H1 (cell line): Measurements from ENCODE around the gene GLCE. TPM values are rescaled to one million over a fixed set of nuclear protein-coding genes. Genes with fewer than 3 reads are reported as not detected.
A peak's percentile ranks its signal among the peaks of the same experiment; 100 is the strongest.

Experiments
- CTCF ChIA-PET: fragments of 300-600 bp; sonication (Branson Sonifier 250); formaldehyde crosslinking; loops from one replicate; lab custom pipeline; 2021; ENCODE audit not compliant: partially characterized antibody; lab: Charles Lee
- POLR2A ChIA-PET: fragments of 300-600 bp; sonication (Branson Sonifier 250); formaldehyde crosslinking; loops from one replicate; lab custom pipeline; 2021; ENCODE audit warnings: inconsistent platforms; ENCODE audit not compliant: partially characterized antibody; lab: Charles Lee
- DNase-seq, 2 experiments: peaks; one replicate each; pipeline versions ENCODE4 v3.0.0 to v3.0.0-alpha.2; 2010 to 2022; ENCODE audit warnings: low spot score in 2 of 2, low read depth in 1 of 2, mixed read lengths in 1 of 2
- FAIRE-seq: peaks from 2 replicates; lab custom pipeline; 2011; peaks lifted over from hg19 to GRCh38; lab: Jason Lieb, UNC
- H2AFZ ChIP-seq: 2 replicates; pipeline ENCODE4 v1.8.1; 2012; ENCODE audit warnings: low read length, inconsistent platforms
- H2AK5ac ChIP-seq: 2 replicates; pipeline ENCODE4 v1.6.1; 2013; ENCODE audit warnings: low read depth, low read length
- H2BK120ac ChIP-seq: replicated peaks from 2 replicates; pipeline ENCODE3; 2013; ENCODE audit warnings: low read depth, low read length, inconsistent platforms
- H2BK12ac ChIP-seq: 2 replicates; pipeline ENCODE4 v1.6.1; 2013; ENCODE audit warnings: low read depth, low read length
- H2BK15ac ChIP-seq: 2 replicates; pipeline ENCODE4 v1.6.1; 2013; ENCODE audit warnings: low read length
- H2BK20ac ChIP-seq: 2 replicates; pipeline ENCODE4 v1.6.1; 2013; ENCODE audit warnings: low read length
- H2BK5ac ChIP-seq: 2 replicates; pipeline ENCODE4 v1.6.1; 2013; ENCODE audit warnings: low read depth, low read length
- H3K14ac ChIP-seq: 2 replicates; pipeline ENCODE4 v1.6.1; 2013; ENCODE audit warnings: inconsistent platforms; ENCODE audit not compliant: insufficient read length
- H3K18ac ChIP-seq: 2 replicates; pipeline ENCODE4 v1.6.1; 2013; ENCODE audit warnings: low read length; ENCODE audit errors: extremely low read depth
- H3K23ac ChIP-seq: 2 replicates; pipeline ENCODE4 v1.6.1; 2013; ENCODE audit warnings: inconsistent platforms; ENCODE audit not compliant: insufficient read length
- H3K23me2 ChIP-seq: 2 replicates; pipeline ENCODE4 v1.6.1; 2013; ENCODE audit warnings: low read depth, low read length
- H3K27ac ChIP-seq: 2 replicates; pipeline ENCODE4 v1.6.1; 2011; ENCODE audit warnings: low read depth, low read length, inconsistent platforms
- H3K27me3 ChIP-seq, 4 experiments: replicated peaks in 1 of 4; 1 replicate in 1 of 4; 2 replicates in 3 of 4; pipeline versions ENCODE4 v1.6.1 to v1.8.1; 2011 to 2013; ENCODE audit warnings: low read length in 3 of 4, mild to moderate bottlenecking in 3 of 4, inconsistent platforms in 2 of 4, mixed read lengths in 2 of 4, moderate library complexity in 1 of 4; ENCODE audit not compliant: control insufficient read depth in 3 of 4, insufficient read depth in 3 of 4; ENCODE audit errors: extremely low read depth in 1 of 4
- H3K36me3 ChIP-seq, 4 experiments: 2 replicates each; pipeline versions ENCODE4 v1.6.1 to v1.8.1; 2011 to 2013; ENCODE audit warnings: mild to moderate bottlenecking in 4 of 4, low read length in 3 of 4, moderate library complexity in 2 of 4, control low read depth in 1 of 4, inconsistent platforms in 1 of 4; ENCODE audit not compliant: insufficient read depth in 4 of 4, control insufficient read depth in 2 of 4
- H3K4ac ChIP-seq: replicated peaks from 2 replicates; pipeline ENCODE3; 2013; ENCODE audit warnings: low read length, low read depth, mixed read lengths, inconsistent platforms; ENCODE audit not compliant: insufficient read length
- H3K4me1 ChIP-seq, 4 experiments: replicated peaks in 1 of 4; 1 replicate in 1 of 4; 2 replicates in 3 of 4; pipeline versions ENCODE4 v1.6.1 to v1.8.1; 2011 to 2013; ENCODE audit warnings: low read length in 3 of 4, inconsistent platforms in 2 of 4, mixed read lengths in 1 of 4; ENCODE audit not compliant: insufficient read depth in 4 of 4, control insufficient read depth in 3 of 4
- H3K4me2 ChIP-seq, 2 experiments: 2 replicates each; pipeline versions ENCODE4 v1.6.1 to v1.8.1; 2011 to 2013; ENCODE audit warnings: low read depth in 2 of 2, low read length in 2 of 2, control low read depth in 1 of 2, inconsistent platforms in 1 of 2, mild to moderate bottlenecking in 1 of 2; ENCODE audit not compliant: insufficient read depth in 1 of 2
- H3K4me3 ChIP-seq, 4 experiments: fragments of 200-600, 300-600 bp in 1 of 4; sonication (generic), shearing (Covaris generic), sonication (Bioruptor Twin) in 1 of 4; 2 replicates each; pipeline versions ENCODE4 v1.5.1 to v1.8.1; 2011 to 2016; ENCODE audit warnings: low read length in 4 of 4, low read depth in 3 of 4, control low read depth in 2 of 4, inconsistent platforms in 2 of 4, mild to moderate bottlenecking in 2 of 4, mixed read lengths in 1 of 4, moderate library complexity in 1 of 4; ENCODE audit not compliant: insufficient read depth in 2 of 4; ENCODE audit errors: extremely low read depth in 1 of 4
- H3K56ac ChIP-seq: replicated peaks from 2 replicates; pipeline ENCODE3; 2013; ENCODE audit warnings: low read depth, mild to moderate bottlenecking, mixed read lengths, low read length, inconsistent platforms; ENCODE audit not compliant: insufficient read length
- H3K79me1 ChIP-seq: 2 replicates; pipeline ENCODE4 v1.6.1; 2013; ENCODE audit warnings: low read depth, low read length, control low read depth
- H3K79me2 ChIP-seq, 2 experiments: 2 replicates each; pipeline versions ENCODE4 v1.6.1 to v1.8.1; 2012 to 2013; ENCODE audit warnings: low read length in 2 of 2, mild to moderate bottlenecking in 2 of 2, inconsistent platforms in 1 of 2; ENCODE audit not compliant: insufficient read depth in 2 of 2, control insufficient read depth in 1 of 2
- H3K9ac ChIP-seq, 4 experiments: replicated peaks in 1 of 4; 1 replicate in 1 of 4; 2 replicates in 3 of 4; pipeline versions ENCODE4 v1.6.1 to v1.8.1; 2011 to 2013; ENCODE audit warnings: low read depth in 3 of 4, low read length in 3 of 4, control low read depth in 2 of 4, mild to moderate bottlenecking in 2 of 4, moderate library complexity in 2 of 4, inconsistent platforms in 1 of 4; ENCODE audit errors: extremely low read depth in 1 of 4
- H3K9me3 ChIP-seq, 2 experiments: 2 replicates each; pipeline versions ENCODE4 v1.6.1 to v1.8.1; 2012 to 2013; ENCODE audit warnings: mild to moderate bottlenecking in 2 of 2, moderate library complexity in 2 of 2, control low read depth in 1 of 2, inconsistent platforms in 1 of 2, low read depth in 1 of 2, low read length in 1 of 2, mixed read lengths in 1 of 2; ENCODE audit not compliant: insufficient read depth in 2 of 2
- H4K20me1 ChIP-seq, 2 experiments: replicated peaks in 1 of 2; 2 replicates each; pipeline versions ENCODE3 to v1.8.1; 2011 to 2013; ENCODE audit warnings: inconsistent platforms in 2 of 2, low read length in 2 of 2, mild to moderate bottlenecking in 1 of 2; ENCODE audit not compliant: insufficient read depth in 2 of 2, control insufficient read depth in 1 of 2
- H4K5ac ChIP-seq: 2 replicates; pipeline ENCODE4 v1.6.1; 2013; ENCODE audit warnings: low read length, low read depth, mixed read lengths, inconsistent platforms; ENCODE audit not compliant: insufficient read length
- H4K8ac ChIP-seq: 2 replicates; pipeline ENCODE4 v1.8.0; 2013; ENCODE audit warnings: mild to moderate bottlenecking, moderate library complexity, low read length, inconsistent platforms; ENCODE audit not compliant: insufficient read depth; ENCODE audit errors: extremely low read depth
- H4K91ac ChIP-seq: replicated peaks from 2 replicates; pipeline ENCODE3; 2013; ENCODE audit warnings: low read length, mixed read lengths, inconsistent platforms; ENCODE audit not compliant: insufficient read length
- CEBPB ChIP-seq: IDR thresholded peaks from 2 replicates; pipeline ENCODE4 v1.6.1; 2012; ENCODE audit warnings: low read depth, low read length
- E2F6 ChIP-seq: IDR thresholded peaks from 2 replicates; pipeline ENCODE4 v1.6.1; 2012; ENCODE audit warnings: inconsistent platforms
- WGBS, 2 experiments: shearing (Covaris generic) in 1 of 2; methylation state at CpG; one replicate each; pipeline versions ENCODE4 v1.1.6 to v1.1.7; 2013 to 2015; ENCODE audit warnings: low lambda C conversion rate in 2 of 2, mixed read lengths in 2 of 2, inconsistent platforms in 1 of 2, low coverage in 1 of 2, missing lambda C conversion rate in 1 of 2; ENCODE audit not compliant: insufficient replicate concordance in 2 of 2, insufficient coverage in 1 of 2, insufficient read length in 1 of 2; ENCODE audit errors: extremely low coverage in 1 of 2, missing lambda C conversion rate in 1 of 2; 5-methylcytosine and 5-hydroxymethylcytosine counted together
- polyA plus RNA-seq, 7 experiments: library from polyadenylated mRNA; depleted of rRNA in 3 of 7; stranded (reverse) in 5 of 7; unstranded in 2 of 7; fragments of >200 nt in 5 of 7; fragments of 200-250 nt in 2 of 7; gene quantifications; 1 replicate in 5 of 7; 2 replicates in 1 of 7; 4 replicates in 1 of 7; pipeline versions ENCODE4 v1.2.1 to v1.2.3, GENCODE V29; 2011 to 2013; ENCODE audit warnings: missing spikeins in 2 of 7, mixed read lengths in 2 of 7
- total RNA-seq: library from RNA; stranded (reverse); fragmentation: NEBNext Ultra II Directional; extraction: Animal tissue kit (Norgen Biotek cat#: 25700); gene quantifications from 2 replicates; pipeline ENCODE4 v1.2.1, GENCODE V29; 2021

GLCE gene
- total and polyA plus RNA-seq, 2 of the 8 experiments (the other 6 are each of a cell fraction or from before 2014, with no cell fraction given) = 17.1 to 22.7 TPM

GRCh38 chr15:69232144-69232543 lies 71.7 kb downstream of the GLCE start:
- Histone ChIP-seq H3K18ac (no peak overlapping the region), H2BK15ac (no peak overlapping the region), H3K4me1 (no peaks in the 10 kb centered on the region), H3K9me3 (no peaks in the 10 kb centered on the region), H2BK120ac (no peak overlapping the region), H3K4me3 (no peak overlapping the region), H3K56ac (no peak overlapping the region), H2AFZ (no peak overlapping the region), H3K27ac (no peak overlapping the region), H2BK12ac (no peak overlapping the region), H3K9ac (no peak overlapping the region), H3K23me2 (no peaks in the 10 kb centered on the region), H3K79me1 (no peaks in the 10 kb centered on the region), H3K4ac (no peak overlapping the region), H3K23ac (no peak overlapping the region), H3K27me3 (no peaks in the 10 kb centered on the region), H3K36me3 (peaks cover 0 to 2% (median 0%) of the 10 kb centered on the region in 4 experiments; a peak in 2 of 8 replicates), H3K4me2 (no peak overlapping the region), H3K14ac (no peak overlapping the region), H2AK5ac (no peak overlapping the region), H4K20me1 (no peaks in the 10 kb centered on the region), H2BK5ac (no peak overlapping the region), H3K79me2 (no peaks in the 10 kb centered on the region), H2BK20ac (no peak overlapping the region), H4K5ac (no peak overlapping the region), H4K91ac (no peak overlapping the region), H4K8ac (no peak overlapping the region)
- CTCF ChIA-PET = interaction anchor here (1.0 to 1.8 kb wide), 2 partner anchors 15 to 67 kb away, joined by 3 to 4 read pairs; no protein-coding TSS in a partner anchor
- FAIRE-seq (no peak), DNase-seq (no peak)
- whole genome bisulfite sequencing, 2 experiments = 72% methylated on average over 4 of the region's 4 CpGs; no CpG with 5 or more reads in 1 of the 2 experiments
- POLR2A ChIA-PET = no interaction called here
- peak; percentile 66; the same call in 1 of the 2 replicates for TF ChIP-seq CEBPB
- no peak for TF ChIP-seq E2F6
